CD14-positive monocyte (primary cell): ENCODE results near the gene SLC22A31. TPM values are rescaled to one million over a fixed set of nuclear protein-coding genes. Genes with fewer than 3 reads are reported as not detected.
"Not testable (repeated sequence)": the region's sequence is repeated elsewhere in the genome, so short reads cannot be mapped to it uniquely, and the experiment has no call there.

Source experiments
- DNase-seq, 3 donors: peaks; one replicate each; pipeline ENCODE4 v3.0.0-alpha.2; 2011 to 2022
- H2AFZ ChIP-seq: 2 replicates; pipeline ENCODE4 v1.6.0; 2012; ENCODE audit warnings: mild to moderate bottlenecking, low read depth, low read length, inconsistent platforms; ENCODE audit not compliant: insufficient read depth, poor library complexity, severe bottlenecking
- H3K27ac ChIP-seq, 2 donors: 1 replicate in 1 of 2; 2 replicates in 1 of 2; pipeline ENCODE4 v1.5.1; 2012 to 2013; ENCODE audit warnings: low read length in 2 of 2, control low read depth in 1 of 2, inconsistent platforms in 1 of 2, low read depth in 1 of 2, mild to moderate bottlenecking in 1 of 2
- H3K27me3 ChIP-seq, 2 donors: one replicate each; pipeline versions ENCODE4 v1.6.0 to v1.6.1; 2011 to 2013; ENCODE audit warnings: low read length in 2 of 2; ENCODE audit not compliant: control insufficient read depth in 2 of 2, insufficient read depth in 2 of 2
- H3K36me3 ChIP-seq, 2 donors: replicated peaks in 1 of 2; 1 replicate in 1 of 2; 2 replicates in 1 of 2; pipeline versions ENCODE4 v1.5.1 to v1.6.1; 2012 to 2013; ENCODE audit warnings: low read length in 2 of 2, control low read depth in 1 of 2, inconsistent platforms in 1 of 2, mild to moderate bottlenecking in 1 of 2; ENCODE audit not compliant: insufficient read depth in 2 of 2, control insufficient read depth in 1 of 2
- H3K4me1 ChIP-seq, 2 donors: 1 replicate in 1 of 2; 2 replicates in 1 of 2; pipeline versions ENCODE4 v1.5.1 to v1.6.1; 2012 to 2013; ENCODE audit warnings: low read length in 2 of 2, control low read depth in 1 of 2, inconsistent platforms in 1 of 2, mild to moderate bottlenecking in 1 of 2, moderate library complexity in 1 of 2; ENCODE audit not compliant: insufficient read depth in 2 of 2, control insufficient read depth in 1 of 2
- H3K4me2 ChIP-seq: replicated peaks from 2 replicates; pipeline ENCODE3; 2012; ENCODE audit warnings: low read length, moderate library complexity, mild to moderate bottlenecking; ENCODE audit not compliant: poor library complexity, severe bottlenecking; ENCODE audit errors: extremely low read depth
- H3K4me3 ChIP-seq, 3 experiments: fragments of 200-600 bp in 1 of 3; sonication (generic) in 1 of 3; replicated peaks in 1 of 3; 1 replicate in 2 of 3; 2 replicates in 1 of 3; pipeline ENCODE4 v1.5.1; 2011 to 2013; ENCODE audit warnings: low read length in 3 of 3, mild to moderate bottlenecking in 3 of 3, control low read depth in 2 of 3, low read depth in 2 of 3, inconsistent platforms in 1 of 3, moderate library complexity in 1 of 3
- H3K79me2 ChIP-seq: 2 replicates; pipeline ENCODE4 v1.6.0; 2012; ENCODE audit warnings: mild to moderate bottlenecking, control low read depth, inconsistent platforms, low read length, moderate library complexity; ENCODE audit not compliant: insufficient read depth
- H3K9ac ChIP-seq: 2 replicates; pipeline ENCODE4 v1.6.0; 2017; ENCODE audit warnings: low read length, mild to moderate bottlenecking; ENCODE audit not compliant: insufficient read depth, poor library complexity, severe bottlenecking
- H3K9me3 ChIP-seq, 2 donors: replicated peaks in 1 of 2; 1 replicate in 1 of 2; 2 replicates in 1 of 2; pipeline versions ENCODE4 v1.5.1 to v1.6.1; 2012 to 2013; ENCODE audit warnings: low read length in 2 of 2, control low read depth in 1 of 2; ENCODE audit not compliant: control insufficient read depth in 1 of 2, insufficient read depth in 1 of 2
- H4K20me1 ChIP-seq: 2 replicates; pipeline ENCODE4 v1.6.0; 2012; ENCODE audit warnings: mild to moderate bottlenecking, low read length, control low read depth, moderate library complexity; ENCODE audit not compliant: insufficient read depth
- H3K27ac Mint-ChIP-seq, 7 donors: one replicate each; pipeline ENCODE4 v1.8.0; 2020; ENCODE audit warnings: mild to moderate bottlenecking in 7 of 7, mixed read lengths in 7 of 7, moderate library complexity in 6 of 7, inconsistent platforms in 2 of 7
- H3K27me3 Mint-ChIP-seq, 3 donors: one replicate each; pipeline ENCODE4 v1.8.0; 2021 to 2022; ENCODE audit warnings: low read depth in 3 of 3, mild to moderate bottlenecking in 3 of 3, mixed read lengths in 3 of 3, moderate library complexity in 3 of 3, inconsistent platforms in 1 of 3
- H3K36me3 Mint-ChIP-seq, 2 donors: one replicate each; pipeline ENCODE4 v1.8.0; 2020; ENCODE audit warnings: mixed read lengths in 2 of 2, inconsistent platforms in 1 of 2, mild to moderate bottlenecking in 1 of 2
- H3K4me1 Mint-ChIP-seq: one replicate; pipeline ENCODE4 v1.8.0; 2020; ENCODE audit warnings: mild to moderate bottlenecking, mixed read lengths
- H3K4me3 Mint-ChIP-seq, 2 donors: one replicate each; pipeline ENCODE4 v1.8.0; 2020; ENCODE audit warnings: mild to moderate bottlenecking in 2 of 2, mixed read lengths in 2 of 2, moderate library complexity in 1 of 2
- H3K9me3 Mint-ChIP-seq, 7 donors: one replicate each; pipeline ENCODE4 v1.8.0; 2020 to 2022; ENCODE audit warnings: mixed read lengths in 7 of 7, mild to moderate bottlenecking in 6 of 7, moderate library complexity in 6 of 7, inconsistent platforms in 2 of 7
- WGBS: methylation state at CpG from one replicate; pipeline ENCODE4 v1.1.5; 2013; ENCODE audit warnings: missing lambda C conversion rate; ENCODE audit not compliant: insufficient coverage; 5-methylcytosine and 5-hydroxymethylcytosine counted together
- intact Hi-C, 2 donors: fragments of 100-400 bp; cut with micrococcal nuclease; formaldehyde crosslinking; loops; one replicate each; pipeline versions ENCODE4 v1.15.0 to v1.15.1; 2023
- polyA plus RNA-seq, 3 donors: library from polyadenylated mRNA; depleted of rRNA in 1 of 3; unstranded in 2 of 3; stranded (reverse) in 1 of 3; fragments of 300-500 nt in 2 of 3; fragments of >200 nt in 1 of 3; fragmentation: Illumina TruSeq in 2 of 3; gene quantifications; 1 replicate in 2 of 3; 2 replicates in 1 of 3; pipeline ENCODE4 v1.2.3, GENCODE V29; 2012 to 2021
- TF ChIP-seq, protein P1 (sequence below): fragments of 200-600 bp; IDR thresholded peaks from one replicate; pipeline ENCODE4 v1.8.0; 2022; ENCODE audit warnings: antibody characterized with exemption, mild to moderate bottlenecking

The SLC22A31 gene
- polyA plus RNA-seq, 3 donors, result 0.29 TPM; not detected in 2

GRCh38 chr16:89187770-89188392 is 12.5 kb downstream of the SLC22A31 start:
- Mint-ChIP-seq H3K9me3 (peaks cover 0 to 4% (median 1%) of the 10 kb centered on the region in 7 donors), H3K27me3 (peaks cover 9 to 24% (median 18%) of the 10 kb centered on the region in 3 donors), H3K4me1 (no peaks in the 10 kb centered on the region), H3K4me3 (no peak overlapping the region), H3K27ac (peak overlapping the region in 5 of 7 donors; percentile 50 to 85 (median 75)), H3K36me3 (no peaks in the 10 kb centered on the region)
- peaks cover 0 to 8% of the 10 kb centered on the region in 2 donors for H3K4me1 ChIP-seq
- H3K9ac ChIP-seq, result no peak overlapping the region
- H4K20me1 ChIP-seq, result no peaks in the 10 kb centered on the region
- H2AFZ ChIP-seq, result no peak overlapping the region
- no peaks in the 10 kb centered on the region for H3K79me2 ChIP-seq
- no peak for DNase-seq
- no peaks in the 10 kb centered on the region for H3K36me3 ChIP-seq
- no peak overlapping the region for H3K27ac ChIP-seq
- H3K4me2 ChIP-seq, result no peak overlapping the region
- intact Hi-C loops, result no loop called here
- no peaks in the 10 kb centered on the region for H3K9me3 ChIP-seq
- H3K27me3 ChIP-seq, result peaks cover 0 to 7% of the 10 kb centered on the region in 2 donors
- H3K4me3 ChIP-seq, result no peak overlapping the region
- TF ChIP-seq, protein P1, sequence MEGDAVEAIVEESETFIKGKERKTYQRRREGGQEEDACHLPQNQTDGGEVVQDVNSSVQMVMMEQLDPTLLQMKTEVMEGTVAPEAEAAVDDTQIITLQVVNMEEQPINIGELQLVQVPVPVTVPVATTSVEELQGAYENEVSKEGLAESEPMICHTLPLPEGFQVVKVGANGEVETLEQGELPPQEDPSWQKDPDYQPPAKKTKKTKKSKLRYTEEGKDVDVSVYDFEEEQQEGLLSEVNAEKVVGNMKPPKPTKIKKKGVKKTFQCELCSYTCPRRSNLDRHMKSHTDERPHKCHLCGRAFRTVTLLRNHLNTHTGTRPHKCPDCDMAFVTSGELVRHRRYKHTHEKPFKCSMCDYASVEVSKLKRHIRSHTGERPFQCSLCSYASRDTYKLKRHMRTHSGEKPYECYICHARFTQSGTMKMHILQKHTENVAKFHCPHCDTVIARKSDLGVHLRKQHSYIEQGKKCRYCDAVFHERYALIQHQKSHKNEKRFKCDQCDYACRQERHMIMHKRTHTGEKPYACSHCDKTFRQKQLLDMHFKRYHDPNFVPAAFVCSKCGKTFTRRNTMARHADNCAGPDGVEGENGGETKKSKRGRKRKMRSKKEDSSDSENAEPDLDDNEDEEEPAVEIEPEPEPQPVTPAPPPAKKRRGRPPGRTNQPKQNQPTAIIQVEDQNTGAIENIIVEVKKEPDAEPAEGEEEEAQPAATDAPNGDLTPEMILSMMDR, result no peak
- WGBS, result 77% methylated on average over 17 of the region's 19 CpGs

DNA sequence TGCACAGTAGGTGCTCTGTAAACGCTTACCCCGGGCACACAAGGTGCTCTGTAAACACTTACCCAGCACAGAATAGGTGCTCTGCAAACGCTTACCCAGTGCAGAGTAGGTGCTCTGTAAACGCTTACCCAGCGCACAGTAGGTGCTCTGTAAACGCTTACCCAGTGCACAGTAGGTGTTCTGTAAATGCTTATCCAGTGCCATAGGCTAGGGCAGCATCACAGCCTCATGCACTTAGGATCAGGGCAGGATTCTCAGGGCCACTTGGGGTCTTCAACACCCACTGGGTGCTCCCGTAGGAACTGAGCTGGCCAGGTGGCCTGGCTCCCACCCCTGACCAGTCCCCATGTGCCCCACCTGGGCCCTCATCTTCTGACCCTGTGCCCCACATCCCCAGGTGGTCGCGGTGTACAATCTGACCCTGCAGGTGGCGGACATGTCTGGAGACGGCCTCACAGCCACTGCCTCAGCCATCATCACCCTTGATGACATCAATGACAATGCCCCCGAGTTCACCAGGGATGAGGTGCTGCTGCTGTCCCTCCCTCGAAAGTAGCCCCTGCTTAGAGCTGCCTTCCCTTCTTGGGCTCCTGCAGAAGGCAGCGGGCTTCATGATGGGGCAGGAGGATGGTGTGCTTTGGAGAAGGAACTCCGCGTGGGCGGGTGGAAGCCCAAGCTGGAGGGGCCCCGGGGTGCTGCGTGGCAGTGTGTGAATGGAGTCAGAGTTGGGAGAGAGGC is 13.1 kb downstream of the SLC22A31 start:
- no peak overlapping the region for H3K4me3 Mint-ChIP-seq
- TF ChIP-seq, protein P1, result no peak
- H3K4me2 ChIP-seq, result no peak overlapping the region

GRCh38 chr16:89186593-89187031 is 13.7 kb downstream of the SLC22A31 start:
- H3K4me2 ChIP-seq, H2AFZ ChIP-seq, H3K9me3 ChIP-seq, H3K79me2 ChIP-seq, H3K36me3 Mint-ChIP-seq, H3K4me1 Mint-ChIP-seq, H4K20me1 ChIP-seq, H3K4me3 Mint-ChIP-seq, H3K27me3 ChIP-seq, H3K4me3 ChIP-seq, DNase-seq, H3K9ac ChIP-seq, H3K9me3 Mint-ChIP-seq, H3K36me3 ChIP-seq, H3K27ac Mint-ChIP-seq, H3K4me1 ChIP-seq, H3K27ac ChIP-seq, intact Hi-C loops: not testable (repeated sequence)
- peaks cover 9 to 27% (median 18%) of the 10 kb centered on the region in 3 donors for H3K27me3 Mint-ChIP-seq
- WGBS, result 92% methylated on average over 19 of the region's 20 CpGs

More for the DNA sequence above, 13.1 kb downstream of the SLC22A31 start:
- Mint-ChIP-seq H3K4me1 (no peaks in the 10 kb centered on the region), H3K27ac (peak overlapping the region in 6 of 7 donors; percentile 50 to 85 (median 70)), H3K27me3 (peaks cover 9 to 25% (median 18%) of the 10 kb centered on the region in 3 donors), H3K9me3 (peaks cover 0 to 4% (median 1%) of the 10 kb centered on the region in 7 donors), H3K36me3 (no peaks in the 10 kb centered on the region)
- H3K4me3 ChIP-seq, result no peak overlapping the region
- H3K9ac ChIP-seq, result no peak overlapping the region
- H3K79me2 ChIP-seq, result no peaks in the 10 kb centered on the region
- no peak overlapping the region for H3K27ac ChIP-seq
- H3K9me3 ChIP-seq, result no peaks in the 10 kb centered on the region
- peaks cover 0 to 7% of the 10 kb centered on the region in 2 donors for H3K27me3 ChIP-seq
- WGBS, result 48% methylated on average over 17 of the region's 19 CpGs
- intact Hi-C loops, result no loop called here
- no peak overlapping the region for H2AFZ ChIP-seq
- no peak for DNase-seq
- peaks cover 0 to 3% of the 10 kb centered on the region in 2 donors for H3K4me1 ChIP-seq
- no peaks in the 10 kb centered on the region for H4K20me1 ChIP-seq
- no peaks in the 10 kb centered on the region for H3K36me3 ChIP-seq
